Upper lobe of right lung (tissue), 1 donor: Measurements from ENCODE around the gene DAB1. TPM values are rescaled to one million over a fixed set of nuclear protein-coding genes. Genes with fewer than 3 reads are reported as not detected.

Experiments
- ATAC-seq: fragments of 200-7000 bp; cut with Tn5 transposase; one replicate; pipeline ENCODE4 v1.9.1; 2020; ENCODE audit warnings: mild to moderate bottlenecking, moderate library complexity
- DNase-seq: peaks from one replicate; pipeline ENCODE4 v3.0.0-alpha.2; 2020
- H3K27ac ChIP-seq: fragments of 200-600 bp; one replicate; pipeline ENCODE4 v1.8.0; 2022
- H3K27me3 ChIP-seq: fragments of 200-600 bp; one replicate; pipeline ENCODE4 v1.8.0; 2022; ENCODE audit warnings: mild to moderate bottlenecking
- H3K36me3 ChIP-seq: fragments of 200-600 bp; one replicate; pipeline ENCODE4 v1.8.0; 2022
- H3K4me1 ChIP-seq: fragments of 200-600 bp; one replicate; pipeline ENCODE4 v1.8.0; 2022
- H3K4me3 ChIP-seq: fragments of 200-600 bp; one replicate; pipeline ENCODE4 v1.8.0; 2022; ENCODE audit warnings: mild to moderate bottlenecking
- H3K9me3 ChIP-seq: fragments of 200-600 bp; one replicate; pipeline ENCODE4 v1.8.0; 2022
- intact Hi-C: fragments of 100-400 bp; cut with DNase I; formaldehyde crosslinking; loops from one replicate; pipeline ENCODE4 v1.11.0; 2022
- total RNA-seq: library from RNA; stranded (reverse); fragmentation: NEBNext Ultra II Directional; extraction: Animal tissue kit (Norgen Biotek cat#: 25700); gene quantifications from one replicate; pipeline ENCODE4 v1.2.1, GENCODE V29; 2021
- TF ChIP-seq, protein P1 (sequence below): fragments of 200-600 bp; IDR thresholded peaks from one replicate; pipeline ENCODE4 v1.8.0; 2022; ENCODE audit warnings: antibody characterized with exemption
- donor health status: DM: no; HTN: yes; CAD: no; lungs with severe emphysema.

Gene DAB1
- total RNA-seq, 1 donor from 2014 or later: 0.29 TPM

DNA sequence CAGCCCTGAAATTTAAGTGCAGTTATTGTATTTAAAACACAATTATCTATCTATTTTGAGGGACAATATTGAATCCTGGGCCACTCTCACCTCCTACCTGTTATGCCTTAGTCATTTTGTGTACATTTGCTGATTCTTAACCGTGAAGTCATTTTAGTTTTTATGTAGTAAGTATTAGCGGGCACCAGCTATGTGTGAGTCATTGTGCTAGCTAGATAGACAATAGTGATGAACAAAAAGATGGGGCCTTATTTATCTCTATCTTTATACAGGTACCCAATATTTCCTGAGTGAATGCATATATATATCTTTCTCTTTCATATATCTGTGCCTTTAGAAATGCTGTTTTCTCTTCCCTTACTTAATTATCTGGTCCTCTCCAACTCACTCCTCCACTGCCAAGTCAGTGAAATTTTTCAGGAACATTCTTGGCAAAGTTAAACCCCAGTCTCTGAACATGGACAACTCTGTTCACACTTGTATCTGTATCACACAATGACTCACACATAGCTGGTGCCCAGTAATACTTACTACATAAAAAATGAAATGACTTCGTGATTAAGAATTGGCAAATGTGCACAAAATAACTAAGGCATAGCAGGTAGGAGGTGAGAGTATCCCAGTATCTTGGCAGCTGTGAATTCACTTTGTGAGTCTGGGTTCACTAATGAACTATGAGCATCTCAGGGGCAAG lies 292.0 kb downstream of the DAB1 start:
- DNase-seq (no peak), ATAC-seq (no peak)
- H3K27me3 ChIP-seq: no peaks in the 10 kb centered on the region
- H3K4me3 ChIP-seq: no peak overlapping the region
- no peaks in the 10 kb centered on the region for H3K9me3 ChIP-seq
- intact Hi-C loops: no loop called here
- TF ChIP-seq, protein P1, sequence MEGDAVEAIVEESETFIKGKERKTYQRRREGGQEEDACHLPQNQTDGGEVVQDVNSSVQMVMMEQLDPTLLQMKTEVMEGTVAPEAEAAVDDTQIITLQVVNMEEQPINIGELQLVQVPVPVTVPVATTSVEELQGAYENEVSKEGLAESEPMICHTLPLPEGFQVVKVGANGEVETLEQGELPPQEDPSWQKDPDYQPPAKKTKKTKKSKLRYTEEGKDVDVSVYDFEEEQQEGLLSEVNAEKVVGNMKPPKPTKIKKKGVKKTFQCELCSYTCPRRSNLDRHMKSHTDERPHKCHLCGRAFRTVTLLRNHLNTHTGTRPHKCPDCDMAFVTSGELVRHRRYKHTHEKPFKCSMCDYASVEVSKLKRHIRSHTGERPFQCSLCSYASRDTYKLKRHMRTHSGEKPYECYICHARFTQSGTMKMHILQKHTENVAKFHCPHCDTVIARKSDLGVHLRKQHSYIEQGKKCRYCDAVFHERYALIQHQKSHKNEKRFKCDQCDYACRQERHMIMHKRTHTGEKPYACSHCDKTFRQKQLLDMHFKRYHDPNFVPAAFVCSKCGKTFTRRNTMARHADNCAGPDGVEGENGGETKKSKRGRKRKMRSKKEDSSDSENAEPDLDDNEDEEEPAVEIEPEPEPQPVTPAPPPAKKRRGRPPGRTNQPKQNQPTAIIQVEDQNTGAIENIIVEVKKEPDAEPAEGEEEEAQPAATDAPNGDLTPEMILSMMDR: no peak
- no peaks in the 10 kb centered on the region for H3K36me3 ChIP-seq
- H3K27ac ChIP-seq: no peak overlapping the region
- no peaks in the 10 kb centered on the region for H3K4me1 ChIP-seq

- Histone ChIP-seq H3K4me3 (no peak overlapping the region), H3K9me3 (no peaks in the 10 kb centered on the region), H3K36me3 (no peaks in the 10 kb centered on the region), H3K4me1 (no peaks in the 10 kb centered on the region), H3K27ac (no peak overlapping the region), H3K27me3 (no peaks in the 10 kb centered on the region)
- ATAC-seq (no peak), DNase-seq (no peak)
- intact Hi-C loops: no loop called here
- TF ChIP-seq, protein P1: no peak
These were observed 292.6 kb downstream of the DAB1 start for GRCh38 chr1:57131257-57131656.

GRCh38 chr1:57129865-57130264 lies 294.0 kb downstream of the DAB1 start:
- Histone ChIP-seq H3K4me1 (no peaks in the 10 kb centered on the region), H3K4me3 (no peak overlapping the region), H3K9me3 (no peaks in the 10 kb centered on the region), H3K27ac (no peak overlapping the region), H3K27me3 (no peaks in the 10 kb centered on the region), H3K36me3 (no peaks in the 10 kb centered on the region)
- no peak for ATAC-seq
- intact Hi-C loops: no loop called here
- DNase-seq: no peak
- TF ChIP-seq, protein P1: no peak

GRCh38 chr1:57127976-57128375 lies 295.9 kb downstream of the DAB1 start:
- intact Hi-C loops: no loop called here
- H3K36me3 ChIP-seq: no peaks in the 10 kb centered on the region
- DNase-seq (no peak), ATAC-seq (no peak)
- H3K27me3 ChIP-seq: no peaks in the 10 kb centered on the region
- no peaks in the 10 kb centered on the region for H3K4me1 ChIP-seq
- TF ChIP-seq, protein P1: no peak
- no peak overlapping the region for H3K4me3 ChIP-seq
- no peaks in the 10 kb centered on the region for H3K9me3 ChIP-seq
- H3K27ac ChIP-seq: no peak overlapping the region

- Histone ChIP-seq H3K9me3 (no peaks in the 10 kb centered on the region), H3K27me3 (no peaks in the 10 kb centered on the region), H3K4me1 (no peaks in the 10 kb centered on the region), H3K36me3 (no peaks in the 10 kb centered on the region), H3K4me3 (no peak overlapping the region), H3K27ac (no peak overlapping the region)
- intact Hi-C loops: no loop called here
- TF ChIP-seq, protein P1: no peak
- ATAC-seq (no peak), DNase-seq (no peak)
These were observed 299.0 kb downstream of the DAB1 start for GRCh38 chr1:57124768-57125446.
